ENCODE results near the gene TEX14. TPM values are rescaled to one million over a fixed set of nuclear protein-coding genes. Genes with fewer than 3 reads are reported as not detected.
"Not testable (repeated sequence)": the region's sequence is repeated elsewhere in the genome, so short reads cannot be mapped to it uniquely, and the experiment has no call there.

TEX14 gene
- total RNA-seq, 4 donors from 2014 or later, result 0.13 TPM; not detected in 3

GRCh38 chr17:58590377-58590776 is 101.5 kb downstream of the TEX14 start:
- no peaks in the 10 kb centered on the region for H3K4me1 ChIP-seq
- no peaks in the 10 kb centered on the region for H3K9me3 ChIP-seq
- no peak overlapping the region for H3K4me3 ChIP-seq
- TF ChIP-seq, protein P1, sequence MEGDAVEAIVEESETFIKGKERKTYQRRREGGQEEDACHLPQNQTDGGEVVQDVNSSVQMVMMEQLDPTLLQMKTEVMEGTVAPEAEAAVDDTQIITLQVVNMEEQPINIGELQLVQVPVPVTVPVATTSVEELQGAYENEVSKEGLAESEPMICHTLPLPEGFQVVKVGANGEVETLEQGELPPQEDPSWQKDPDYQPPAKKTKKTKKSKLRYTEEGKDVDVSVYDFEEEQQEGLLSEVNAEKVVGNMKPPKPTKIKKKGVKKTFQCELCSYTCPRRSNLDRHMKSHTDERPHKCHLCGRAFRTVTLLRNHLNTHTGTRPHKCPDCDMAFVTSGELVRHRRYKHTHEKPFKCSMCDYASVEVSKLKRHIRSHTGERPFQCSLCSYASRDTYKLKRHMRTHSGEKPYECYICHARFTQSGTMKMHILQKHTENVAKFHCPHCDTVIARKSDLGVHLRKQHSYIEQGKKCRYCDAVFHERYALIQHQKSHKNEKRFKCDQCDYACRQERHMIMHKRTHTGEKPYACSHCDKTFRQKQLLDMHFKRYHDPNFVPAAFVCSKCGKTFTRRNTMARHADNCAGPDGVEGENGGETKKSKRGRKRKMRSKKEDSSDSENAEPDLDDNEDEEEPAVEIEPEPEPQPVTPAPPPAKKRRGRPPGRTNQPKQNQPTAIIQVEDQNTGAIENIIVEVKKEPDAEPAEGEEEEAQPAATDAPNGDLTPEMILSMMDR (IDR thresholded peaks at IDR 0.05), result no peak
- TF ChIP-seq POLR2A (IDR thresholded peaks at IDR 0.05), result no peak
- H3K36me3 ChIP-seq, result no peaks in the 10 kb centered on the region
- DNase-seq, result no peak
- H3K27ac ChIP-seq, result no peak overlapping the region
- H3K27me3 ChIP-seq, result no peaks in the 10 kb centered on the region

DNA sequence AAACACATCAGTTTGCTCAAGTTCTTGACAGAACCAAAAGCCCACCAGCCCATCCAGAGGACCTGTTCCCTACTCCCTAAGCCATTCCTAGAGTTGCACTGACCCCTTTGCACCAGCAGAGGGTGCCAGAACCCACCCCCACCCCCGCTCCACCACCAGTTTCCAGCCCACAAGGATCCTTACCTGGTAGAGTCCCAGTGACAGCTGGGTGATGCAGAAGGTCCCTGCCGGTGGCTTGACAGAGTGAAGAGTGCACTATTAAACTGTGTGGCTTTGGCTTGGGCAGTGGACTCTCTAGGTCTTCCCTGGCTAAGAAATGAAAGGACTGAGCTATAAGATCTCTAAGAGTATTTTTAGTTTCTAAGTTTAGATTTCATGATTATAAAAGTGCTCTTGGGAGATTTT is 104.1 kb downstream of the TEX14 start:
- H3K4me3 ChIP-seq, result no peak overlapping the region
- H3K27ac ChIP-seq, result no peak overlapping the region
- no peaks in the 10 kb centered on the region for H3K4me1 ChIP-seq
- no peaks in the 10 kb centered on the region for H3K9me3 ChIP-seq
- H3K36me3 ChIP-seq, result no peaks in the 10 kb centered on the region
- peak; percentile 42 to 74 (median 65) for DNase-seq
- no peak for TF ChIP-seq POLR2A (IDR thresholded peaks at IDR 0.05)
- TF ChIP-seq, protein P1 (IDR thresholded peaks at IDR 0.05), result peak; percentile 46 to 95 (median 72)
- H3K27me3 ChIP-seq, result no peaks in the 10 kb centered on the region

- no peak for TF ChIP-seq POLR2A (IDR thresholded peaks at IDR 0.05)
- TF ChIP-seq, protein P1 (IDR thresholded peaks at IDR 0.05), result no peak
Observed at GRCh38 chr17:58586009-58586644, 105.7 kb downstream of the TEX14 start.

GRCh38 chr17:58585554-58585953 is 106.3 kb downstream of the TEX14 start:
- Histone ChIP-seq H3K4me3 (no peak overlapping the region), H3K9me3 (no peaks in the 10 kb centered on the region), H3K4me1 (no peaks in the 10 kb centered on the region), H3K27me3 (no peaks in the 10 kb centered on the region), H3K36me3 (no peaks in the 10 kb centered on the region), H3K27ac (no peak overlapping the region)
- DNase-seq, result no peak
- TF ChIP-seq, protein P1 (IDR thresholded peaks at IDR 0.05), result no peak
- no peak for TF ChIP-seq POLR2A (IDR thresholded peaks at IDR 0.05)

More at GRCh38 chr17:58586009-58586644, 105.7 kb downstream of the TEX14 start:
- DNase-seq, result no peak
- Histone ChIP-seq H3K27ac (no peak overlapping the region), H3K9me3 (no peaks in the 10 kb centered on the region), H3K4me3 (no peak overlapping the region), H3K36me3 (no peaks in the 10 kb centered on the region), H3K27me3 (no peaks in the 10 kb centered on the region), H3K4me1 (no peaks in the 10 kb centered on the region)

- no peak for DNase-seq
- H3K27ac ChIP-seq, result no peak overlapping the region
- no peaks in the 10 kb centered on the region for H3K9me3 ChIP-seq
- TF ChIP-seq, protein P1 (IDR thresholded peaks at IDR 0.05), result no peak
- TF ChIP-seq POLR2A (IDR thresholded peaks at IDR 0.05), result no peak
- no peaks in the 10 kb centered on the region for H3K36me3 ChIP-seq
- no peak overlapping the region for H3K4me3 ChIP-seq
- no peaks in the 10 kb centered on the region for H3K4me1 ChIP-seq
- H3K27me3 ChIP-seq, result no peaks in the 10 kb centered on the region
Observed at GRCh38 chr17:58583486-58583885, 108.4 kb downstream of the TEX14 start.

DNA sequence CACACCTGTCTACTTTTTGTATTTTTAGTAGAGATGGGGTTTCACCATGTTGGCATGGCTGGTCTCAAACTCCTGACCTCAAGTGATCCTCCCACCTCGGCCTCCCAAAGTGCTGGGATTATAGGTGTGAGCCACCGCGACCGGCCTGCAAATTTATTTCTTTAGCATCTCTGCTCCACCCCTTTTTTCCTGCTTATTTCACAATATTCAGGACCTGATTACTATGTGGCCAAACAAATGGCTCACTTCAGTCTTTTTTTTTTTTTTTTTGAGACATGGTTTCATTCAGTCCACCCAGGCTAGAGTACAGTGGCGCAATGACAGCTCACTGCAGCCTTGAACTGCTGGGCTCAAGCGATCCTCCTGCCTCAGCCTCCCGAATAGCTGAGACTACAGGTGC is 109.1 kb downstream of the TEX14 start:
- not testable (repeated sequence) for H3K36me3 ChIP-seq, H3K27ac ChIP-seq, H3K4me3 ChIP-seq, H3K27me3 ChIP-seq, DNase-seq, H3K4me1 ChIP-seq, H3K9me3 ChIP-seq
